Bronchial smooth muscle cell (primary cell): ENCODE results near the gene PPP1R14B. TPM values are rescaled to one million over a fixed set of nuclear protein-coding genes. Genes with fewer than 3 reads are reported as not detected.

Experiments
- total RNA-seq: library from RNA; depleted of rRNA; stranded (reverse); fragments of >200 nt; gene quantifications from 2 replicates; pipeline ENCODE4 v1.2.1, GENCODE V29; 2014

Gene PPP1R14B
- 93.2 and 113 TPM in 2 replicates for total RNA-seq

DNA sequence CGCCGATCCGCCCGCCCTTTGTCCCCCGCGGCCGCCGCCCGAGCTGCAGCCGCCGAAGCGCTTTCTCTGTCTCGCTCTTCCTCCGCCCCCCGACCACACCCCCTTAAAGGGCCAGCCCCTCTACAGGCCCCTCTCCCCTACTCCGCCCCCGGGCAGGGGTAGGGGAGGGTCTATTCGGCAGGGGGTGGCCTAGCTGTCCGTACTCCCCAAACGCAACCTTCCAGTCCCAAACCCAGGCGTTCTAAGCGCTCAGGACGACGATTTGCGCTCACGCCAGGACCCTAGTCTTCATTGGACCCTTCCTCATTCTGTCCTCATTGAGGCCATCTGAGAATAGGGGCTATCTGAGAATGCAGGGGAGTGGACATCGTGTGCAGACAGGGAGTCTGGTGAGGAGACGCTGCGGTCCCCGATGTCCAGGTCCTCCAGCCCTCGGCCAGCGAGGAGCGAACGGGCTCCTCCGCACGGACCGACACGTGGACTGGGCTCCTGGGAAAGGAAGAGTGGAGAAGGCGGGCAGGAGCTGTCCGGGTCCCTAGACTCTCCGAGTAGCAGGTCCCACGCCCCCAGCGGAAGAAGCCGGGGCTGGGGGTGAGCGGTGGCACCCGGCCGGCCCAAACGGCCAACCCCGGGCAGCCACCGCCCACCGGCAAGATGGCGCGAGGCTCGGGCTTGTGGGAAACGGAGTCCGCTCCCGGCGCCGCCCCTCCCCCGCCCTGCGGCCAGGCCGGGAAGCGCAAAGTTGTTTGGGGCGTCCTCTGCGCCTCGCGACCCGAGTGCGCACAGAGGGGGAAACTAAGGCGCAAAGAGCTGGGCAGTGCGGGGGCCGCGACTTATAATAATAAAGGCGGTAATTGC lies at the start of gene PPP1R14B:
Gene PPP1R14B, minus strand, starts transcription at position 73 of the 858 bp plus-strand sequence. CDS start 270 bp downstream, outside the sequence.

GRCh38 chr11:64291262-64291751 lies 44.6 kb upstream of the PPP1R14B start, which contains the start of gene KCNK4:
KCNK4 (plus strand) TSS chr11:64291302; CDS start chr11:64293019, 1,717 bp downstream.

GRCh38 chr11:64284962-64285884 lies 38.5 kb upstream of the PPP1R14B start, which contains the start of gene GPR137:
GPR137 (plus strand) TSS chr11:64285848; CDS start chr11:64286525, 677 bp downstream.

GRCh38 chr11:64284048-64284961 lies 37.6 kb upstream of the PPP1R14B start, which contains the start of gene BAD:
BAD (minus strand) TSS chr11:64284665; CDS start chr11:64284368, 297 bp downstream.

GRCh38 chr11:64251016-64251752 lies 4.4 kb upstream of the PPP1R14B start, which contains the start of gene PLCB3:
PLCB3 (plus strand) TSS chr11:64251530; CDS start chr11:64251650, 120 bp downstream.

DNA sequence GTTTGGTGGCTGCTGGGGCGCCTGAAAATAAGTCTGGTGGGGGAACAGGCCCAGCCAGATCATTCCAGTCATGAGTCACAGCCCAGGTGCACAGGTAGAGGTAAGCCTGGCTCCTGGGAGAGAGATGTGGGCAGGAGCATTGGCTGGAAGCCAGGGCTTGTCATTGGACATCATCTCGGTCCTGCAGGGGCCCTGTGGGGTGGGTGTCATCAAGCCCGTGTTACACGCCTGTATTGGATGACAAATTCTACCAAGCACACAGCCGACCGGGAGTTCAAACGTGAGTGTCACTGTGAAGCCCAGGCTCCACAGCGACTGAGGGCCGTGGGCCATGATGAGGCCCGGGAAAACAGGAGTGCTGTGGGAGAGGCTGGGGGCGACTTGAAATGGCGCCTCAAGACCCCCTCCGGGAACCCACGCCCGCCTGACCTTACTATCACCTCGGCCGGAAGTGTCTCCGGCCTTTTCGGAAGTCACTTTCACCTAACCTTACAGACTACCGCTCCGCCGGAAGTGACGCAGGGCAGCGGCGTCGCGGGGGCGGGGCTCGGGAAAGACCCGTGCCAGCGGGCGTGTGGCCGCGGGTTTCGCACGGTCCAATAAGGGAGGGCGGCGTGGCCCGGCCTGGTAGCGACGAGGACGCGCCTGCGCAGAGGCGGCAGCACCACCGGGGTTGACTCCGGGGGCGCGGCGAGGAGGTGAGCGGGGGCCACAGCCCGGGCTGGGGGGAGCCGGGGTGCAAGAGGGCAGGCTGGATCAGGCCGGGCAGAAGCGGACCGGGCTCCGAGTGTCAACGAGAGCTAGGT lies 6.1 kb downstream of the PPP1R14B start, which contains the start of gene FKBP2:
Gene FKBP2, plus strand, starts transcription at position 661 of the 806 bp plus-strand sequence. CDS start 1,293 bp downstream, outside the sequence.

GRCh38 chr11:64233913-64234586 lies 12.7 kb downstream of the PPP1R14B start, which contains the start of gene VEGFB:
VEGFB (plus strand) TSS chr11:64234584; CDS start chr11:64234834, 250 bp downstream.

DNA sequence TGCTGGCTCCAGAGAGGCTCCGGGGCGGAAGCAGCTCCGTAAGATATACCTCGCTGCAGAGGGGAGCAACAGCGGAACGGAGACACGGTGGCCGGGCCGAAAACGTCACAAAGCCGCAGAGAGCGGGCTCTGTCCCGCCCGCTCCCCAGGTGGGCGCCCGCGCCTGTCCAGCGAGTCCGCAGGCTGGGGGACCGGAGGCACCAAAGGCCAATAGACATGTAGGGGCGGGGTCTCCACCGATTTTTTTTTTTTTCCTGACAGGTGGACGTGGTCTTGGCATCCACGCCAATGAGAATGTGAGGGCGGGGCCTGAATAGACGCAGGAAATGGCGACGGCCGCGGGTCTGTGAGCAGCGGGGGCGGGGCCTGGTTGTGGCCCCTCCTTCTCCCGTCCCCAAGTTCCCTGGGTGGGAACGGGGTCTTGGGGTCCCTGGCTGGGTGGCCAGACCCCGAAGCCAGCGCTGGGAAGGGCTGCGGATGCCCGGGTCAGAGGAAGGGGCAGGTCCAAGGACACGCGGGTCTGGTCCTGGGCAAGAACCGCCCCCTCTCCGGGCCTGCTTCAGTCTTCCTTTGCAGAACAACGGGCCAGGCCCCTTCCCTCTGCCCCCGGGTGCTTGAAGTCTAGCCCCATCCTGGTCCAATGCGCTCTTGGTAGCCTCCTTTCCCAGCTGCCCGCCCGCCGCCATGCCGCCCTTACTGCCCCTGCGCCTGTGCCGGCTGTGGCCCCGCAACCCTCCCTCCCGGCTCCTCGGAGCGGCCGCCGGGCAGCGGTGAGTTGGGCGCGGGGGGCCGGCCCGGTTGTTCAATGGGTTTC lies 16.4 kb downstream of the PPP1R14B start, which contains the start of gene DNAJC4:
Gene DNAJC4, plus strand, starts transcription at position 378 of the 814 bp plus-strand sequence. Its CDS starts 307 bp downstream, at position 685.

DNA sequence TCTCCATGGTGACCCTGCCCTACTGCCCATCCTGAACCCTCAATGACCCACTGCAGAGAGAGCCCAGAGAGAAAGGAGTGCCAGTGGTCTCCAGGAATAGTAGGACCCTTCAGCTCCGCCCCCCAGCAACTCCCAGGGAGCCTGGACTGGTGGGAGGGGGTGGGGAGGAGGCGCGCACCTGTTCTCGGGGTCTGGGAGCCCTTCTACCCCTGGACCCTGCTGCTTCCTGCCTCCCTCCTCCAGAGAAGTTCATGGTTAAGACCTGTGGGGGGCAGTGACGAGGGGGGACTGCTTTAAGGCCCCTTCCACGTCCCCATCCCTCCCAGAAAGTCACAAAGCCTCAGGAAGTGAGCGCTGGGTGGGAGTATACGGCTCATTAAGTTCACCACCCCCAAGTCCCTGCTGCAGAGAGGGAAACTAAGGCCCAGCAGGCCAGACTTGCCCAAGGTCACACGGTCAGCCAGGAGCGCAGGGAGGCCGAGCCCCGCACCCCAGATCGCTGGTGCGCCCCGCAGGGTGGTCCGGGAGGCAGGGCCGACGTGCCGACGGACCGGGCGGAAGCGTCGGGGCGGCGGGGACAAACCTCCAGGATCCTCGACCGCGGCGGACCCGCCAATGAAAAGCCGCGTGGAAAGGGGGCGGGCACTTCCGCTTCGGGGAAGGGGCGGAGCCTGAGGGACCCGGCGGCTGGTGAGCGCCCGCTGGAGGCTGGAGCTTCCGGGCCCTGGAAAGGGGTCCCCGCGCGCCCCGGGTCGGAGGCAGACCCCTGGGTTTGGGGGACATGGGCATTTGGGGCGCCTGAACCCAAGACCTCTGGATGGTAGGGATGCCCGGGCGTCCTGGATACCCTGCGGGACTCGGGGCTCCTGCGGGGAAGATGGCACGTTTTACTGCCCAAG lies 20.9 kb downstream of the PPP1R14B start, which contains the start of the genes NUDT22 and TRPT1:
Gene NUDT22, plus strand, starts transcription at position 667 of the 899 bp plus-strand sequence. CDS start 379 bp downstream, outside the sequence.
Gene TRPT1, minus strand, starts transcription at position 579 of the 899 bp plus-strand sequence. Its CDS starts 326 bp downstream, at position 253.

GRCh38 chr11:64206457-64207255 lies 40.1 kb downstream of the PPP1R14B start, which contains the start of gene FERMT3:
FERMT3 (plus strand) TSS chr11:64206721; CDS start chr11:64207365, 644 bp downstream.

Other genes with a start within 250 kb of the PPP1R14B start
- gene FLRT1, start 211.0 kb downstream of the PPP1R14B start, total RNA-seq, result 0.09 and 0.16 TPM in 2 replicates
- 16.9 and 17.7 TPM in 2 replicates for gene MACROD1, start 80.8 kb downstream of the PPP1R14B start, total RNA-seq
- 87.2 and 125 TPM in 2 replicates for gene STIP1, start 60.8 kb downstream of the PPP1R14B start, total RNA-seq
- 2.0 and 3.3 TPM in 2 replicates for gene FERMT3, start 40.2 kb downstream of the PPP1R14B start, total RNA-seq
- gene TRPT1, start 20.8 kb downstream of the PPP1R14B start, total RNA-seq, result 29.6 and 35.1 TPM in 2 replicates
- gene NUDT22, start 20.7 kb downstream of the PPP1R14B start, total RNA-seq, result 37.1 and 57.7 TPM in 2 replicates
- 9.1 and 11.7 TPM in 2 replicates for gene DNAJC4, start 16.4 kb downstream of the PPP1R14B start, total RNA-seq
- 21.6 and 22.1 TPM in 2 replicates for gene VEGFB, start 12.4 kb downstream of the PPP1R14B start, total RNA-seq
- gene FKBP2, start 5.8 kb downstream of the PPP1R14B start, total RNA-seq, result 64.7 and 76.0 TPM in 2 replicates
- 25.8 and 28.4 TPM in 2 replicates for gene PLCB3, start 4.6 kb upstream of the PPP1R14B start, total RNA-seq
- gene BAD, start 37.7 kb upstream of the PPP1R14B start, total RNA-seq, result 43.1 and 65.1 TPM in 2 replicates
- gene GPR137, start 38.9 kb upstream of the PPP1R14B start, total RNA-seq, result 6.5 and 7.9 TPM in 2 replicates
- 0.09 TPM in 1 of 2 replicates, not detected in the other for gene KCNK4, start 44.4 kb upstream of the PPP1R14B start, total RNA-seq
- gene CATSPERZ, start 53.4 kb upstream of the PPP1R14B start, total RNA-seq, result 0.43 and 0.95 TPM in 2 replicates
- gene ESRRA, start 58.6 kb upstream of the PPP1R14B start, total RNA-seq, result 21.6 and 31.4 TPM in 2 replicates
- gene TRMT112, start 70.6 kb upstream of the PPP1R14B start, total RNA-seq, result 240 and 246 TPM in 2 replicates
- 399 and 404 TPM in 2 replicates for gene PRDX5, start 71.2 kb upstream of the PPP1R14B start, total RNA-seq
- 1.3 and 1.7 TPM in 2 replicates for gene CCDC88B, start 93.3 kb upstream of the PPP1R14B start, total RNA-seq
- gene RPS6KA4, start 112.2 kb upstream of the PPP1R14B start, total RNA-seq, result 28.7 and 37.2 TPM in 2 replicates